Measurements from ENCODE around the gene THSD4.

- TF ChIP-seq CTCF (IDR thresholded peaks at IDR 0.05) (peak in 3 of 4 donors; percentile 3 to 14 (median 9)), POLR2A (IDR thresholded peaks at IDR 0.05) (no peak)
Measured at GRCh38 chr15:71125831-71126450, 10.7 kb downstream of the THSD4 start.
